Thyroid gland (tissue), 4 donors: ENCODE results near the gene EYS. TPM values are rescaled to one million over a fixed set of nuclear protein-coding genes. Genes with fewer than 3 reads are reported as not detected.
A peak's percentile ranks its signal among the peaks of the same experiment; 100 is the strongest.

Experiments used
- DNase-seq, 2 donors: peaks; one replicate each; pipeline ENCODE4 v3.0.0-alpha.2; 2019
- H3K27ac ChIP-seq, 3 donors: fragments of 200-600 bp; sonication (generic); 1 replicate in 2 of 3; 2 replicates in 1 of 3; pipeline ENCODE4 v1.5.1; 2016 to 2019; ENCODE audit warnings: mild to moderate bottlenecking in 1 of 3, moderate library complexity in 1 of 3
- H3K27me3 ChIP-seq: fragments of 200-600 bp; sonication (generic); one replicate; pipeline ENCODE4 v1.5.1; 2019
- H3K36me3 ChIP-seq, 2 donors: fragments of 200-600 bp; sonication (generic); one replicate each; pipeline ENCODE4 v1.5.1; 2016 to 2019
- H3K4me1 ChIP-seq, 2 donors: fragments of 200-600 bp; sonication (generic); one replicate each; pipeline ENCODE4 v1.5.1; 2017 to 2019
- H3K4me3 ChIP-seq, 3 donors: fragments of 200-600 bp; sonication (generic); replicated peaks in 1 of 3; 1 replicate in 2 of 3; 2 replicates in 1 of 3; pipeline ENCODE4 v1.5.1; 2016; ENCODE audit warnings: mild to moderate bottlenecking in 1 of 3
- H3K9me3 ChIP-seq: fragments of 200-600 bp; sonication (generic); one replicate; pipeline ENCODE4 v1.5.1; 2017
- POLR2A ChIP-seq, 2 donors: fragments of 450-650 bp; IDR thresholded peaks; one replicate each; pipeline ENCODE4 v1.6.1; 2017; ENCODE audit warnings: antibody characterized with exemption in 2 of 2, mild to moderate bottlenecking in 2 of 2, moderate library complexity in 1 of 2
- WGBS, 2 donors: methylation state at CpG; one replicate each; pipeline ENCODE4 v1.1.5; 2017; 5-methylcytosine and 5-hydroxymethylcytosine counted together
- intact Hi-C: fragments of 100-400 bp; cut with DNase I; formaldehyde crosslinking; loops from one replicate; pipeline ENCODE4 v1.15.1; 2023
- total RNA-seq, 4 donors: library from RNA; depleted of rRNA; stranded (reverse); fragments of >200 nt; gene quantifications; one replicate each; pipeline ENCODE4 v1.2.3, GENCODE V29; 2016
- TF ChIP-seq, protein P1 (sequence below), 6 experiments: fragments of 200-600 bp in 3 of 6; fragments of 450-650 bp in 3 of 6; sonication (generic) in 3 of 6; IDR thresholded peaks; one replicate each; pipeline ENCODE4 v1.5.1; 2016 to 2019; ENCODE audit warnings: antibody characterized with exemption in 6 of 6, mild to moderate bottlenecking in 2 of 6, inconsistent platforms in 1 of 6, moderate library complexity in 1 of 6

EYS gene
- total RNA-seq, 4 donors from 2014 or later: not detected

DNA sequence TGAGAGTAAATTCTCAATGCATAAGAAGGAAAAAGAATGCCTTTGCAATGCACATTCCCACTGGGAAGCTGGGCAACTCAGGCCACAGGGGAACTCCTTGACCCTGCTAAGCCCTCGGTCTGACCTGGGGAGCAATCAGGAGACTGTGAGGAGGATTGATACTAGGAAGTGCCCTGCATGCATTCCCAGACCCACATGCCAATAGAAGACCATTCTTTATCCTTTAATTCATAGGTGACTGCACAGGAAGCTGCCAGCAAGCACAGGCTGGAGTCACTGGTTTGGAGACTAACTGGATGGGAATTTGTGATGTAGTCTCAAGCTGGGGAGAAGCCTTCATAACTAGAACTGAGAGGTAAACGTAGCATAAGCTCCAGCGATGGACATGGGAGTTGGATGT, 1012.7 kb downstream of the EYS start:
- TF ChIP-seq, protein P1, sequence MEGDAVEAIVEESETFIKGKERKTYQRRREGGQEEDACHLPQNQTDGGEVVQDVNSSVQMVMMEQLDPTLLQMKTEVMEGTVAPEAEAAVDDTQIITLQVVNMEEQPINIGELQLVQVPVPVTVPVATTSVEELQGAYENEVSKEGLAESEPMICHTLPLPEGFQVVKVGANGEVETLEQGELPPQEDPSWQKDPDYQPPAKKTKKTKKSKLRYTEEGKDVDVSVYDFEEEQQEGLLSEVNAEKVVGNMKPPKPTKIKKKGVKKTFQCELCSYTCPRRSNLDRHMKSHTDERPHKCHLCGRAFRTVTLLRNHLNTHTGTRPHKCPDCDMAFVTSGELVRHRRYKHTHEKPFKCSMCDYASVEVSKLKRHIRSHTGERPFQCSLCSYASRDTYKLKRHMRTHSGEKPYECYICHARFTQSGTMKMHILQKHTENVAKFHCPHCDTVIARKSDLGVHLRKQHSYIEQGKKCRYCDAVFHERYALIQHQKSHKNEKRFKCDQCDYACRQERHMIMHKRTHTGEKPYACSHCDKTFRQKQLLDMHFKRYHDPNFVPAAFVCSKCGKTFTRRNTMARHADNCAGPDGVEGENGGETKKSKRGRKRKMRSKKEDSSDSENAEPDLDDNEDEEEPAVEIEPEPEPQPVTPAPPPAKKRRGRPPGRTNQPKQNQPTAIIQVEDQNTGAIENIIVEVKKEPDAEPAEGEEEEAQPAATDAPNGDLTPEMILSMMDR (IDR thresholded peaks at IDR 0.05): no peak
- no peak for TF ChIP-seq POLR2A (IDR thresholded peaks at IDR 0.05)
- Histone ChIP-seq H3K4me1 (no peaks in the 10 kb centered on the region), H3K27me3 (no peaks in the 10 kb centered on the region), H3K36me3 (no peaks in the 10 kb centered on the region), H3K4me3 (no peak overlapping the region), H3K27ac (no peak overlapping the region), H3K9me3 (no peaks in the 10 kb centered on the region)
- no peak for DNase-seq
- intact Hi-C loops: no loop called here
- 73 to 75% methylated on average over 3 of the region's 3 CpGs for WGBS, 2 donors

DNA sequence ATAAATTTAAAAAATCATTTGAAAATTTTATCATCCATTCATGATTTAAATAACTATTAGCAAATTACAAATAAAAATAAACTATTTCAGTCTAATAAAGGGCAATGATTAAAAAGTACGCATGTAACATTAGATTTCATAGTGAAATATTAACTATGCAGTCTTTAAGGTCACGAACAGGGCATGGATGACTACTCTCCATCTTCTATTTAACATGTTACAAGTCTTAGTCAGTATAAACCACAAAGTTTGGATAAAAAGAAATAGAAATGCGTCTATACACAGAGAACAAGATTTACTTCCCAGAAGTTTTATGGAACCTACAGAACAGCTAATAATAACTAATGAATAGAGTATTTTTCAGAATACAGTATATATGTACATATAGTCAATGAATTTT, 1016.0 kb downstream of the EYS start:
- H3K4me1 ChIP-seq: no peaks in the 10 kb centered on the region
- DNase-seq: no peak
- intact Hi-C loops: no loop called here
- no peaks in the 10 kb centered on the region for H3K36me3 ChIP-seq
- no peaks in the 10 kb centered on the region for H3K27me3 ChIP-seq
- TF ChIP-seq, protein P1 (IDR thresholded peaks at IDR 0.05): no peak
- no peak for TF ChIP-seq POLR2A (IDR thresholded peaks at IDR 0.05)
- 89 to 91% methylated on average over 3 of the region's 3 CpGs for WGBS, 2 donors
- H3K4me3 ChIP-seq: no peak overlapping the region
- no peak overlapping the region for H3K27ac ChIP-seq
- H3K9me3 ChIP-seq: no peaks in the 10 kb centered on the region

DNA sequence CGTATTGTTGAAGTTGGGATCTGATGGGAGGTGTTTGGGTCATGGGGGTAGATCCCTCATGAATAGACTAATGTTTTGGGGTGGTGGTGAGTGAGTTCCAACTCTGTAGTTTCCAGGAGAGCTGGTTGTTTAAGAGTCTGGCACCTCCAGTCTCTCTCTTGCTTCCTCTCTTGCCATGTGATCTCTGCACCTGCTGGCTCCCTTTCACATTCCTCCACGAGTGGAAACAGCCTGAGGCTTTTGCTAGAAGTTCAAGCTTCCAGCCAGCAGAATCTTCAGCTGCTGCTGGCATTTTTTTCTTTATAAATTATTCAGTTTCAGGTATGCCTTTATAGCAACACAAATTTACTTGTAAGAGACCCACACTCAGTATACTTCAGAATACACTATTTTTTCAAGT, 1021.6 kb downstream of the EYS start:
- Histone ChIP-seq H3K27me3 (no peaks in the 10 kb centered on the region), H3K9me3 (no peaks in the 10 kb centered on the region), H3K4me1 (no peaks in the 10 kb centered on the region), H3K27ac (no peak overlapping the region), H3K4me3 (no peak overlapping the region), H3K36me3 (no peaks in the 10 kb centered on the region)
- 52 to 55% methylated on average over 2 of the region's 2 CpGs for WGBS, 2 donors
- intact Hi-C loops: no loop called here
- DNase-seq: no peak
- TF ChIP-seq, protein P1 (IDR thresholded peaks at IDR 0.05): no peak
- TF ChIP-seq POLR2A (IDR thresholded peaks at IDR 0.05): no peak

DNA sequence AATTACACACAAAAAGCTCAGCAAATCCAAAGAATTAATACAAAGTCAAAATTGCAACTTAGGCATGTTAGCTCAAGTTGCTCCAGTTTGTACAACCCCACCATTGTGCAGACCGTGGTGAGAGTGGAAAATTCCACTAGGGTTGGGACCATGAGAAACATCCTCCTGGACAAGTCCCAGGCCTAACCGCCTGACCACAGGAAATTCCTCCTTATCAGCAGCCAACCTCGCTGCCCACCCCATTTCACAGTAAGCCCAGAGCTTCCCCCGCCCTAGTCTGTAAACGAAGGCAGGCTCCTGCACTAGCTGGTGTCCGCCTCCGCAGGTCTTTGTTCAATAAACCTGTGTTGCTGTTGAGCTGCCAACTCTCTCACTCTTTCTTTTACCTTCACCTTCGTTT, 1023.3 kb downstream of the EYS start:
- H3K27me3 ChIP-seq: no peaks in the 10 kb centered on the region
- H3K4me1 ChIP-seq: no peaks in the 10 kb centered on the region
- intact Hi-C loops: no loop called here
- H3K36me3 ChIP-seq: no peaks in the 10 kb centered on the region
- TF ChIP-seq, protein P1 (IDR thresholded peaks at IDR 0.05): no peak
- TF ChIP-seq POLR2A (IDR thresholded peaks at IDR 0.05): no peak
- no peak overlapping the region for H3K27ac ChIP-seq
- DNase-seq: peak in 1 of 2 donors; percentile 2
- 54 to 67% methylated on average over 8 of the region's 8 CpGs for WGBS, 2 donors
- H3K9me3 ChIP-seq: no peaks in the 10 kb centered on the region
- H3K4me3 ChIP-seq: no peak overlapping the region

DNA sequence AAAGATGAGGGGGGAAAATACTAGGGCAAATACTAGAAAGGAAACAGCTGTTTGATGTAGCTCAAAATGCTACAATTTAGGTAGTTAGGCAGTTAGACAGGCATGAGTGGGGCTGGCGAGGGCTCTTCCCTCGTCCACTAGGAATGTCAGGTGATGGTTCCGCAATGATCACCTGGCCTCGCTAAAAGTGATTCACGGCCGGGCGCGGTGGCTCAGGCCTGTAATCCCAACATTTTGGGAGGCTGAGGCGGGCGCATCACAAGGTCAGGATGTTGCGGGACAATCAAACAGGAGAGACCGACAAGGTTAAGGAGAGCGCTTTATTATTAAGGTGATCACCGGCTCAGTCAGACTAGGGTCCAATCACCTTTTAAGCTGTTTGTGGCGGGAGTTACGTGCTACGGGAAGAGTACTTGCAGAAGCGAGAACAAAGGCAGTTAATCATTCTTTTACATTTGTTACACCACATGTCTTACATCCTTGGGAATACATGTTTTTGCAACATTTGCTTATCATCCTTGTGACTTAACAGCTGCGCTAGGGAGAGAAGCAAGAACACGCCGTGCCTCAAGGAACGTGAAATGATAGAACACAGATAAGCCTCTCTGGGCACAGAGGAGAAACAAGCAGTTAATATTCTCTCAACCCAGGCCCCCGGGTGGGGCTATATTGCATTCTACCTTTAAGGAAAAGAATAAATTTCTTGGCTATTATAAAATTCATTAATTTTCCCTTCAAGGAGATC, 1025.4 kb downstream of the EYS start:
- 94 to 96% methylated on average over 23 of the region's 23 CpGs for WGBS, 2 donors
- Histone ChIP-seq H3K36me3 (no peaks in the 10 kb centered on the region), H3K27ac (no peak overlapping the region), H3K9me3 (no peaks in the 10 kb centered on the region), H3K27me3 (no peaks in the 10 kb centered on the region), H3K4me1 (no peaks in the 10 kb centered on the region), H3K4me3 (no peak overlapping the region)
- TF ChIP-seq, protein P1 (IDR thresholded peaks at IDR 0.05): no peak
- TF ChIP-seq POLR2A (IDR thresholded peaks at IDR 0.05): no peak
- intact Hi-C loops: no loop called here
- no peak for DNase-seq
